A549 (cell line): ENCODE data around the gene SUFU. TPM values are rescaled to one million over a fixed set of nuclear protein-coding genes. Genes with fewer than 3 reads are reported as not detected.

Source experiments
- ATAC-seq, 2 experiments: fragments of 200-7000 bp in 1 of 2; fragments of >200 bp in 1 of 2; cut with Nextera tagmentation in 1 of 2; cut with Tn5 transposase in 1 of 2; 3 replicates each; pipeline versions ENCODE4 v1.8.0 to v1.9.1; 2018 to 2020; ENCODE audit warnings: mild to moderate bottlenecking in 1 of 2, moderate library complexity in 1 of 2
- CTCF ChIA-PET: fragments of 300-600 bp; sonication (Branson Sonifier 250); formaldehyde crosslinking; extraction: SDS; loops from one replicate; lab custom pipeline; 2021; ENCODE audit warnings: antibody characterized with exemption, inconsistent platforms; lab: Yijun Ruan, JAX
- POLR2A ChIA-PET: fragments of 350-600 bp; formaldehyde crosslinking; extraction: SDS; loops from one replicate; lab custom pipeline; 2021; ENCODE audit warnings: antibody characterized with exemption, inconsistent platforms; lab: Yijun Ruan, JAX
- DNase-seq, 2 experiments: peaks; one replicate each; pipeline versions ENCODE4 v3.0.0 to v3.0.0-alpha.2; 2011 to 2016; ENCODE audit warnings: low read depth in 1 of 2, low spot score in 1 of 2
- FAIRE-seq: peaks from 2 replicates; lab custom pipeline; 2011; peaks lifted over from hg19 to GRCh38; lab: Jason Lieb, UNC
- H3K27ac ChIP-seq, 2 experiments: fragments of >200 bp; sonication (Bioruptor Twin); formaldehyde crosslinking; 3 replicates each; pipeline ENCODE4 v1.5.1; 2016 to 2017
- H3K4me1 ChIP-seq: fragments of >200 bp; sonication (Bioruptor Twin); formaldehyde crosslinking; 3 replicates; pipeline ENCODE4 v1.6.1; 2016
- H3K4me2 ChIP-seq: fragments of >200 bp; sonication (Bioruptor Twin); formaldehyde crosslinking; 3 replicates; pipeline ENCODE4 v1.6.1; 2016
- H3K4me3 ChIP-seq: fragments of >200 bp; sonication (Bioruptor Twin); formaldehyde crosslinking; 3 replicates; pipeline ENCODE4 v1.5.1; 2016
- H3K9me3 ChIP-seq: fragments of >200 bp; sonication (Bioruptor Twin); formaldehyde crosslinking; 3 replicates; pipeline ENCODE4 v1.6.1; 2016
- CBX2 ChIP-seq: fragments of 200-600 bp; sonication (generic); IDR thresholded peaks from 2 replicates; pipeline ENCODE4 v1.6.1; 2016; ENCODE audit warnings: low read depth, mild to moderate bottlenecking, borderline replicate concordance
- CEBPB ChIP-seq, 2 experiments: fragments of >200 bp in 1 of 2; sonication (Bioruptor Twin) in 1 of 2; formaldehyde crosslinking in 1 of 2; IDR thresholded peaks; 2 replicates each; pipeline ENCODE4 v1.6.1; 2012 to 2016
- CHD2 ChIP-seq: fragments of 150-350 bp; IDR thresholded peaks from 2 replicates; pipeline ENCODE4 v1.6.1; 2014; ENCODE audit warnings: low read length; ENCODE audit not compliant: partially characterized antibody
- FOSL2 ChIP-seq, 2 experiments: fragments of 450-650 bp in 1 of 2; fragments of >200 bp in 1 of 2; sonication (Bioruptor Twin) in 1 of 2; formaldehyde crosslinking; IDR thresholded peaks; 2 replicates each; pipeline versions ENCODE4 v1.5.0 to v1.6.1; 2016 to 2020; ENCODE audit warnings: mild to moderate bottlenecking in 1 of 2, moderate library complexity in 1 of 2
- HOXB5 ChIP-seq: fragments of 250-450 bp; sonication (Bioruptor Pico); IDR thresholded peaks from 2 replicates; pipeline ENCODE4 v1.5.0; 2020; ENCODE audit warnings: mild to moderate bottlenecking, moderate library complexity
- KDM1A ChIP-seq: fragments of 200-600 bp; sonication (generic); IDR thresholded peaks from 2 replicates; pipeline ENCODE4 v1.6.1; 2016; ENCODE audit warnings: low read depth, mild to moderate bottlenecking
- KDM5A ChIP-seq: fragments of 200-600 bp; sonication (generic); IDR thresholded peaks from 2 replicates; pipeline ENCODE4 v1.6.1; 2016; ENCODE audit warnings: antibody characterized with exemption, mild to moderate bottlenecking
- MAFK ChIP-seq: fragments of 450-650 bp; IDR thresholded peaks from 2 replicates; pipeline ENCODE4 v1.6.1; 2014; ENCODE audit not compliant: partially characterized antibody
- MYC ChIP-seq: IDR thresholded peaks from 2 replicates; pipeline ENCODE4 v1.6.1; 2012; ENCODE audit warnings: mild to moderate bottlenecking, inconsistent platforms, low read length, improper control_type of control experiment, borderline replicate concordance
- NPAS2 ChIP-seq: fragments of 250-450 bp; sonication (Bioruptor Pico); IDR thresholded peaks from 2 replicates; pipeline ENCODE4 v1.8.0; 2022; ENCODE audit warnings: mild to moderate bottlenecking, moderate library complexity, borderline replicate concordance
- RAD21 ChIP-seq, 2 experiments: fragments of >200 bp in 1 of 2; sonication (Bioruptor Twin) in 1 of 2; formaldehyde crosslinking in 1 of 2; IDR thresholded peaks in 1 of 2; conservative IDR thresholded peaks in 1 of 2; 2 replicates in 1 of 2; 3 replicates in 1 of 2; pipeline ENCODE4 v1.6.1; 2012 to 2018; ENCODE audit warnings: inconsistent platforms in 1 of 2
- RCOR1 ChIP-seq: fragments of 150-350 bp; IDR thresholded peaks from 2 replicates; pipeline ENCODE4 v1.6.1; 2014; ENCODE audit warnings: antibody characterized with exemption, low read length, low read depth
- SREBF2 ChIP-seq: fragments of 450-650 bp; IDR thresholded peaks from 2 replicates; pipeline ENCODE4 v1.6.1; 2014; ENCODE audit warnings: mild to moderate bottlenecking, moderate library complexity
- TP53 ChIP-seq: fragments of 250-450 bp; sonication (Bioruptor Pico); IDR thresholded peaks from 2 replicates; pipeline ENCODE4 v1.5.0; 2021; ENCODE audit warnings: mild to moderate bottlenecking, moderate library complexity
- ZC3H11A ChIP-seq: fragments of 450-650 bp; IDR thresholded peaks from 2 replicates; pipeline ENCODE4 v1.6.1; 2014; ENCODE audit warnings: antibody characterized with exemption, mild to moderate bottlenecking
- WGBS: methylation state at CpG from one replicate; pipeline ENCODE4 v1.1.6; 2017; ENCODE audit errors: missing lambda C conversion rate; 5-methylcytosine and 5-hydroxymethylcytosine counted together
- polyA plus RNA-seq, 4 experiments: library from polyadenylated mRNA; depleted of rRNA in 3 of 4; stranded (reverse); fragments of >200 nt; fragmentation: RNase III in 1 of 4; extraction: RNeasy Plus Mini Kit Qiagen cat#74134 plus additional on column Dnase treatment in 1 of 4; gene quantifications; 2 replicates in 3 of 4; 3 replicates in 1 of 4; pipeline ENCODE4 v1.2.3, GENCODE V29; 2011 to 2017
- TF ChIP-seq, protein P1 (sequence below): fragments of 250-450 bp; sonication (Bioruptor Pico); IDR thresholded peaks from 2 replicates; pipeline ENCODE4 v1.5.0; 2020; ENCODE audit warnings: low read depth, mild to moderate bottlenecking, moderate library complexity
- TF ChIP-seq, protein P2 (sequence below): IDR thresholded peaks from 2 replicates; pipeline ENCODE4 v1.6.1; 2012
- TF ChIP-seq, protein P3 (sequence below): fragments of 150-350 bp; IDR thresholded peaks from 2 replicates; pipeline ENCODE4 v1.6.1; 2014; ENCODE audit warnings: low read depth, mild to moderate bottlenecking, low read length

The SUFU gene
- polyA plus RNA-seq, 2 of the 4 experiments (the other 2 are of a cell fraction), result 3.7 to 5.5 TPM

DNA sequence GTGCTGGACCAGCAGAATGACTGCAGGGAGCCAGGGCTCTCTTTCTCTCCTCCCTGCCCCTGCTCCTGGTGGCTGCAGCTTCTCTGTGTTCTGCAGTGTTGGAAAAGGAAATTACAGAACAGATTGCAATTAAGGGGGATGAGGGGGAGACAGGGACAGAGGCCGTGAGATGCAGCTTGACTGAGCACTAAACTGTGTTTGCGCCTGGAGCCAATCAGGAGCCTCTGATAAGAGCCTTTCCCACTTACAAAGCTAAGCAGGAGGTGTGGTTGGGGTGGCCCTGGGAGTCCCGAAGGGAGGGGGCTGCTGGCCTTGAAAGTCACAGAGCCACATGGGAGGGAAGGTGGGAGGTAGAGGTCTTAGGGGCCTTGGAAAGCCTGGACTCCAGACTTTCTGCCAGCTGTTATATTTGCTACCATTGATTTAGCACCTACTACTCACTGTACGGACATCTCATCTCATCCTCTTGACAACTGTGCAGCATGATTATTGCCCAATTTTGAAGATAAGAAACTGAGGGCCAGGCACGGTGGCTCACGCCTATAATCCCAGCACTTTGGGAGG is 167.2 kb downstream of the SUFU start:
- Histone ChIP-seq H3K4me3 (no peak overlapping the region), H3K27ac (no peak overlapping the region; a peak in 1 of 6 replicates), H3K9me3 (no peaks in the 10 kb centered on the region)
- WGBS, result 87% methylated on average over 6 of the region's 6 CpGs
- CTCF ChIA-PET, result interaction anchor here (1.0 to 7.8 kb wide), 9 partner anchors 7 to 51 kb away, joined by 3 to 71 read pairs (median 9); partner anchors contain the start of genes ARL3, SFXN2 and TRIM8
- TF ChIP-seq FOSL2 (IDR thresholded peaks at IDR 0.05) (no peak), FOSL2 (CRISPR knock-in tag; IDR thresholded peaks at IDR 0.05) (no peak), NPAS2 (no peak), RCOR1 (no peak), RAD21 (conservative IDR thresholded peaks at IDR 0.05 in 1 of 2, IDR thresholded peaks at IDR 0.05 in 1 of 2) (no peak), SREBF2 (no peak), HOXB5 (no peak), CBX2 (no peak)
- TF ChIP-seq, protein P1, sequence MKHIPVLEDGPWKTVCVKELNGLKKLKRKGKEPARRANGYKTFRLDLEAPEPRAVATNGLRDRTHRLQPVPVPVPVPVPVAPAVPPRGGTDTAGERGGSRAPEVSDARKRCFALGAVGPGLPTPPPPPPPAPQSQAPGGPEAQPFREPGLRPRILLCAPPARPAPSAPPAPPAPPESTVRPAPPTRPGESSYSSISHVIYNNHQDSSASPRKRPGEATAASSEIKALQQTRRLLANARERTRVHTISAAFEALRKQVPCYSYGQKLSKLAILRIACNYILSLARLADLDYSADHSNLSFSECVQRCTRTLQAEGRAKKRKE, result no peak
- TF ChIP-seq, protein P2, sequence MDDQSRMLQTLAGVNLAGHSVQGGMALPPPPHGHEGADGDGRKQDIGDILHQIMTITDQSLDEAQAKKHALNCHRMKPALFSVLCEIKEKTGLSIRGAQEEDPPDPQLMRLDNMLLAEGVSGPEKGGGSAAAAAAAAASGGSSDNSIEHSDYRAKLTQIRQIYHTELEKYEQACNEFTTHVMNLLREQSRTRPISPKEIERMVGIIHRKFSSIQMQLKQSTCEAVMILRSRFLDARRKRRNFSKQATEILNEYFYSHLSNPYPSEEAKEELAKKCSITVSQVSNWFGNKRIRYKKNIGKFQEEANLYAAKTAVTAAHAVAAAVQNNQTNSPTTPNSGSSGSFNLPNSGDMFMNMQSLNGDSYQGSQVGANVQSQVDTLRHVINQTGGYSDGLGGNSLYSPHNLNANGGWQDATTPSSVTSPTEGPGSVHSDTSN, result no peak
- TF ChIP-seq, all 56 proteins: peak for 0
- POLR2A ChIA-PET, result no interaction called here
- FAIRE-seq (no peak), DNase-seq (no peak), ATAC-seq (no peak)
- Histone ChIP-seq H3K4me2 (no peak overlapping the region), H3K4me1 (peaks cover 30% of the 10 kb centered on the region)

DNA sequence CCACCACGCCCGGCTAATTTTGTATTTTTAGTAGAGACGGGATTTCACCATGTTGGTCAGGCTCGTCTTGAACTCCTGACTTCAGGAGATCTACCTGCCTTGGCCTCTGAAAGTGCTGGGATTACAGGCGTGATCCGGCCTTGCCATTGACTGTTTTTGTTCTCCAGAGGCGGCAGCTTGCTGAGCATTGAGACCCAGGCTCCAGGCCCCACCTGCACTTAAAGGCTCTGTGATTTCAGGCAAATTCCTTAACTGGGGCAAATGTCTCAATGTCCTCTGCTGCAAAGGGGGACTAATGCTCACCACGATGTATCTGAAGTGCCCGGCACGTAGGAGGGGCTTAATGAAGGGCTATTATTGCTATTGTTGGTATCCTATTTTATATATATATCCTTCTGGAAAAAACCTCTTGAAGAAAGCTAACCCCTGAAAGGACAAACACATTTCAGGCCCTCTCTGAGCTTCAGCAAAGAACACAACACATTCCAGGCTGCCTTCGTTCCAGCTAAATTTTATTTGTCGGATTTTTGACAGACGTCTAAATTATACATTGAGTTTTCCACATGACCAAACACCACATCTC is 169.6 kb downstream of the SUFU start:
- FAIRE-seq, result no peak
- Histone ChIP-seq H3K9me3 (no peaks in the 10 kb centered on the region), H3K4me3 (no peak overlapping the region)
- POLR2A ChIA-PET, result interaction anchor here (0.7 kb wide), 1 partner anchor 14 kb away, joined by 3 read pairs; no protein-coding TSS in a partner anchor
- no peak for DNase-seq
- TF ChIP-seq KDM1A, result no peak
- no peak for TF ChIP-seq FOSL2 (IDR thresholded peaks at IDR 0.05)
- no peak for TF ChIP-seq FOSL2 (CRISPR knock-in tag; IDR thresholded peaks at IDR 0.05)
- no peak for TF ChIP-seq MYC
- no peak for TF ChIP-seq ZC3H11A
- TF ChIP-seq TP53, result no peak
- TF ChIP-seq KDM5A, result no peak
- TF ChIP-seq MAFK, result no peak
- TF ChIP-seq CEBPB (IDR thresholded peaks at IDR 0.05), result no peak
- TF ChIP-seq, protein P3, sequence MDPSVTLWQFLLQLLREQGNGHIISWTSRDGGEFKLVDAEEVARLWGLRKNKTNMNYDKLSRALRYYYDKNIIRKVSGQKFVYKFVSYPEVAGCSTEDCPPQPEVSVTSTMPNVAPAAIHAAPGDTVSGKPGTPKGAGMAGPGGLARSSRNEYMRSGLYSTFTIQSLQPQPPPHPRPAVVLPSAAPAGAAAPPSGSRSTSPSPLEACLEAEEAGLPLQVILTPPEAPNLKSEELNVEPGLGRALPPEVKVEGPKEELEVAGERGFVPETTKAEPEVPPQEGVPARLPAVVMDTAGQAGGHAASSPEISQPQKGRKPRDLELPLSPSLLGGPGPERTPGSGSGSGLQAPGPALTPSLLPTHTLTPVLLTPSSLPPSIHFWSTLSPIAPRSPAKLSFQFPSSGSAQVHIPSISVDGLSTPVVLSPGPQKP, result no peak
- TF ChIP-seq, all 56 proteins: peak for 0
- peaks cover 19% of the 10 kb centered on the region for H3K4me1 ChIP-seq
- no peak for ATAC-seq
- H3K27ac ChIP-seq, result no peak overlapping the region
- CTCF ChIA-PET, result interaction anchor here (1.0 to 1.7 kb wide), 2 partner anchors 11 to 38 kb away, joined by 3 to 4 read pairs; no protein-coding TSS in a partner anchor
- 94% methylated on average over 13 of the region's 13 CpGs for WGBS
- no peak overlapping the region for H3K4me2 ChIP-seq

DNA sequence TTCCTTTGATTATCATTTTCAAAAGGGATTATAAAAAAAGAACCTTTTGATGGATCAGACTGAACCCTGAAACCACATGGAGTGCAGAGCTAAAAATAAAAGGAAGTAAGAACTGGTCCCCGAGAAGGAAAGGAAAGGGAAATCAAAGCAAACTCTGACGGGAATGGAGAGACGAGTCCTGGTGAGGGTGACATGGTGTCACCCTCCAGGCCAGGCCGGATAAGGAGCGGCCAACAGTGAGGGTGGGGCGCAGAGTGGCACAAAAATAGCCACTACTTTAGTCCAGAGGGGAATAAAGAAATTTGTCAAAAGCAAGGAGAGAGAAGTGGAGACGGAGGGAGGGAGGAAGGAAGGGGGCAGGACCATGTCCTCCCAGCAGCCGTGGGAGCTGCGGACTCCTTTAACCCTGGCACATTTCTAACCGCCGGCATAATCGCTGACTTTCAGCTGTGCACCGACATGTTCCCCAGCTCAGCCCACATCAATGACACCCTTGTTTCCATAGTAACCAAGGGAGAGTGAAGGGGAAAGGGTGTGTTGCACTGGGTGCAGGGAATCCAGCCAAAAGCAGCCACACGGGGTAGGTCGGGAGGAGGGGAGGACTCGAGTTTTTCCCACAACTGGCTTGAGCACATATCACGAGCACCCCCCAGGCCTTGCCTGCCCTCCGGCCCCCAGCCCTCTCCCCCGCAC is 170.2 kb downstream of the SUFU start:
- no peak for DNase-seq
- no peak overlapping the region for H3K4me2 ChIP-seq
- no peak overlapping the region for H3K4me3 ChIP-seq
- no peak for ATAC-seq
- no peak overlapping the region for H3K27ac ChIP-seq
- WGBS, result 78% methylated on average over 19 of the region's 19 CpGs
- no peak for TF ChIP-seq CHD2
- FAIRE-seq, result no peak
- H3K4me1 ChIP-seq, result peaks cover 15% of the 10 kb centered on the region
- no peaks in the 10 kb centered on the region for H3K9me3 ChIP-seq
- ChIA-PET POLR2A (no interaction called here), CTCF (interaction anchor here (1.0 to 2.3 kb wide), 4 partner anchors 11 to 170 kb away, joined by 3 to 5 read pairs (median 4); partner anchors contain the start of gene SUFU)
